Calu3 (cell line): ENCODE results near the gene IL37. TPM values are rescaled to one million over a fixed set of nuclear protein-coding genes. Genes with fewer than 3 reads are reported as not detected.
A peak's percentile ranks its signal among the peaks of the same experiment; 100 is the strongest.

Experiments used
- BruUV-seq: library from RNA; stranded (reverse); fragments of 400-500 nt; replicated peaks from 2 replicates; lab custom pipeline; 2021; lab: Mats Ljungman, UMichigan
- CTCF ChIA-PET: fragments of 300-600 bp; sonication (Branson Sonifier 250); formaldehyde crosslinking; loops from one replicate; lab custom pipeline; 2022; ENCODE audit warnings: antibody characterized with exemption; lab: Charles Lee
- DNase-seq: peaks from one replicate; pipeline ENCODE4 v3.0.0; 2022
- H3K27ac Mint-ChIP-seq: one replicate; pipeline ENCODE4 v1.8.0; 2022; ENCODE audit warnings: mixed read lengths; ENCODE audit not compliant: unreplicated experiment
- H3K27me3 Mint-ChIP-seq: one replicate; pipeline ENCODE4 v1.8.0; 2022; ENCODE audit warnings: mixed read lengths; ENCODE audit not compliant: unreplicated experiment
- H3K36me3 Mint-ChIP-seq: one replicate; pipeline ENCODE4 v1.8.0; 2022; ENCODE audit warnings: mild to moderate bottlenecking, moderate library complexity, mixed read lengths; ENCODE audit not compliant: insufficient read depth, unreplicated experiment
- H3K4me1 Mint-ChIP-seq: one replicate; pipeline ENCODE4 v1.8.0; 2022; ENCODE audit warnings: mild to moderate bottlenecking, low read depth, mixed read lengths; ENCODE audit not compliant: unreplicated experiment
- H3K4me3 Mint-ChIP-seq: one replicate; pipeline ENCODE4 v1.8.0; 2022; ENCODE audit warnings: mild to moderate bottlenecking, low read depth, moderate library complexity, mixed read lengths; ENCODE audit not compliant: unreplicated experiment
- H3K9me3 Mint-ChIP-seq: one replicate; pipeline ENCODE4 v1.8.0; 2022; ENCODE audit warnings: low read depth, mixed read lengths; ENCODE audit not compliant: unreplicated experiment
- intact Hi-C: fragments of 100-400 bp; cut with micrococcal nuclease; formaldehyde crosslinking; loops from one replicate; pipeline ENCODE4 v1.10.0; 2022; ENCODE audit not compliant: unreplicated experiment
- total RNA-seq: library from RNA; stranded (reverse); gene quantifications from 2 replicates; pipeline ENCODE4 v1.2.3, GENCODE V29; 2022
- TF ChIP-seq, protein P1 (sequence below): fragments of 200-600 bp; IDR thresholded peaks from one replicate; pipeline ENCODE4 v1.8.0; 2022; ENCODE audit warnings: antibody characterized with exemption; ENCODE audit not compliant: unreplicated experiment

Gene IL37
- total RNA-seq, 1 experiment from 2014 or later = 2.0 TPM

DNA sequence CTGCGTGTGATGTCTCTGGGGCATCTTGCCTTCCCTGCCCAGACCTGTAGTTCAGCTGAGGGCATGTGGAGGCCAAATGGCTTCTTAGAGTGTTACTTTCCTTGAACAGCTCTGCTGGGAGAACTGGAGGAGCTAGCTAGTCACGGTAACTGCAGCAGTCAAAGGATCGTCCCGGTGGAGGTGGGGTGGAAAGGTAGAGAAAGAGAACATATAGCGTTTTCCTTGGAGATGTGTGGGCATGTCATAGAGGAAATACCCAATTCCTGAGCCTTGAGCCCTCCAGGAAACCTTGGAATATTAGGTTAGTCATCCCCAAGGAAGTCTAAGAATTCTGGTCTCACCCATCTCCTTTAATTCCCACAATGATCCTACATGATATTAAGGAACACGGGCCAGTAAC, 33.5 kb upstream of the IL37 start:
- no peaks in the 10 kb centered on the region for H3K27me3 Mint-ChIP-seq
- BruUV-seq = no TSS peak
- H3K27ac Mint-ChIP-seq = no peak overlapping the region
- TF ChIP-seq, protein P1, sequence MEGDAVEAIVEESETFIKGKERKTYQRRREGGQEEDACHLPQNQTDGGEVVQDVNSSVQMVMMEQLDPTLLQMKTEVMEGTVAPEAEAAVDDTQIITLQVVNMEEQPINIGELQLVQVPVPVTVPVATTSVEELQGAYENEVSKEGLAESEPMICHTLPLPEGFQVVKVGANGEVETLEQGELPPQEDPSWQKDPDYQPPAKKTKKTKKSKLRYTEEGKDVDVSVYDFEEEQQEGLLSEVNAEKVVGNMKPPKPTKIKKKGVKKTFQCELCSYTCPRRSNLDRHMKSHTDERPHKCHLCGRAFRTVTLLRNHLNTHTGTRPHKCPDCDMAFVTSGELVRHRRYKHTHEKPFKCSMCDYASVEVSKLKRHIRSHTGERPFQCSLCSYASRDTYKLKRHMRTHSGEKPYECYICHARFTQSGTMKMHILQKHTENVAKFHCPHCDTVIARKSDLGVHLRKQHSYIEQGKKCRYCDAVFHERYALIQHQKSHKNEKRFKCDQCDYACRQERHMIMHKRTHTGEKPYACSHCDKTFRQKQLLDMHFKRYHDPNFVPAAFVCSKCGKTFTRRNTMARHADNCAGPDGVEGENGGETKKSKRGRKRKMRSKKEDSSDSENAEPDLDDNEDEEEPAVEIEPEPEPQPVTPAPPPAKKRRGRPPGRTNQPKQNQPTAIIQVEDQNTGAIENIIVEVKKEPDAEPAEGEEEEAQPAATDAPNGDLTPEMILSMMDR = no peak
- intact Hi-C loops = no loop called here
- CTCF ChIA-PET = no interaction called here
- peaks cover 9% of the 10 kb centered on the region for H3K36me3 Mint-ChIP-seq
- H3K4me1 Mint-ChIP-seq = peaks cover 45% of the 10 kb centered on the region
- peaks cover 2% of the 10 kb centered on the region for H3K9me3 Mint-ChIP-seq
- DNase-seq = no peak
- H3K4me3 Mint-ChIP-seq = no peak overlapping the region

DNA sequence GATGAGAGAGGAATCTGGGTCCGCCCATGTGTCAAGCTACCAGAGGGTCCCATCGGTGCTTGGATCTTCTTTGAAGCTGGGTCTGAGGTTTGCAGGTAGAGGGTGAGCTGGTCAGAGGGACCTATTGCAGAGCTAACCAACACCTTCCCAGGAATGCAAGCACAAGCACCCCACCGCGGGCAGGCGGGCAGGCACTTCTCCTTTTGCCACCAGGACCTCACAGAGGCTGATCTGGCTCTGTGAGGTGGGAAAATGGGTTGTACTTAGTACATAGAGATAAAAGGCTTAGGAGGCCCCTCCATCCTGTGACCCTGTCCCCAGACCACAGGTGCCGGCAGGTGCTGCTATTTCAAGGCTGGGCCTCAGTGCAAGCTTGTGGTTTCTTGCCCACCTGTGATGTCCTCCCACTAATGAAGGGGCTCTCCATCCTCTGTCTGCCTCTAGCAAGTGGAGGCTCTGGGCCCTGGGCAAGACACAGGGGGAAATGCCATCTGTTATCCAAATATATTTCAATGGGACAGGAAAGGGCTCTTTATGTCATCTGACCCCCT, 31.4 kb upstream of the IL37 start:
- peaks cover 2% of the 10 kb centered on the region for H3K9me3 Mint-ChIP-seq
- intact Hi-C loops = loop anchor here (5.0 kb wide), 1 partner anchor 67 kb away; no protein-coding TSS in a partner anchor
- TF ChIP-seq, protein P1 = no peak
- peaks cover 52% of the 10 kb centered on the region for H3K4me1 Mint-ChIP-seq
- H3K27ac Mint-ChIP-seq = peak overlapping the region; percentile 83
- no peak for DNase-seq
- BruUV-seq = no TSS peak
- no peak overlapping the region for H3K4me3 Mint-ChIP-seq
- H3K27me3 Mint-ChIP-seq = no peaks in the 10 kb centered on the region
- CTCF ChIA-PET = no interaction called here
- peaks cover 13% of the 10 kb centered on the region for H3K36me3 Mint-ChIP-seq

DNA sequence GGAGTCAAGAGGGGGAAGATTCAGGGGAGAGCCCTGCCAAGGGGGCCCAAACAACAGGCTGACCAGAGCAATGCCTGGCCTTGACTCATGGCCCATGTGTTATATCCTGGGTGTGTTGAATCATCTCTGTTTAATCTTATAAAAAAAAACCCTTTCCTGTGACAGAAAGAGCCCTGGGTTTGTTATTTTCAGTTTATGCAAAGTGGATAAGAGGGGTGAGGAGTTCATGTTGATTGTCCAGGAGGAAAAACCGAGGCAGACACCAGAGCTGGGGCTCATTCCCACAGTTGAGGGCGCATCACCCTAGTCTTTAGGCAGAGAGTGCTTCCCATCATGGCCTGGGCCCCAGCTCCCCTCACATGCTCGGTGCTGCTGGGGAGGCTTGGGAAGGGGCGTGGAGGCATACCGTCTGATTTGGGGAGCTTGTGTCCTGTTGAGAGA, 30.9 kb upstream of the IL37 start:
- Mint-ChIP-seq H3K4me1 (peaks cover 58% of the 10 kb centered on the region), H3K36me3 (peaks cover 13% of the 10 kb centered on the region), H3K4me3 (no peak overlapping the region), H3K27me3 (no peaks in the 10 kb centered on the region), H3K27ac (peak overlapping the region; percentile 83), H3K9me3 (peaks cover 2% of the 10 kb centered on the region)
- no TSS peak for BruUV-seq
- CTCF ChIA-PET = no interaction called here
- TF ChIP-seq, protein P1 = no peak
- intact Hi-C loops = loop anchor here (5.0 kb wide), 1 partner anchor 68 kb away; no protein-coding TSS in a partner anchor
- DNase-seq = no peak

DNA sequence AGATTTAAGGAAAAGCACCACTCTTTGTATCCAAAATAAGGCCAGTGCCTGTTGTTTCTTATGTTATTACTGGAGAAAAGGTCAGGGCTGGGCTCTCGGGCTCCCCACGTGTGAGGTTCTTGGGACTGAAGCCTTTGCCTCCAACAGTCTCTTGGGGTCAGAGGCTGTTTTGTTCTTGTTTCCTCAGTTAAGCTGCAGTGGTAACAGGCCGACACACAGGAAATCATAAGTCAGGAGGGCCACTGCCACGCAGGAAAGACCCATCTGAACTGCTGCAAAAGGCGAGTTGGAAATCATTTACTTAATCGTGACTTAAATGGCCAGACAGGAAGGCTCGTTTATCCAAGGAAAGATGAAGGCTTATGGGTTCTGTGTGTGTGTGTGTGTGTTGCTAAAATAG, 30.3 kb upstream of the IL37 start:
- Mint-ChIP-seq H3K27me3 (no peaks in the 10 kb centered on the region), H3K9me3 (peaks cover 2% of the 10 kb centered on the region), H3K36me3 (peaks cover 13% of the 10 kb centered on the region), H3K4me3 (no peak overlapping the region), H3K4me1 (peaks cover 63% of the 10 kb centered on the region), H3K27ac (peak overlapping the region; percentile 83)
- DNase-seq = no peak
- TF ChIP-seq, protein P1 = no peak
- intact Hi-C loops = loop anchor here (5.0 kb wide), 1 partner anchor 68 kb away; no protein-coding TSS in a partner anchor
- no TSS peak for BruUV-seq
- CTCF ChIA-PET = interaction anchor here (0.7 to 1.0 kb wide), 4 partner anchors 11 to 131 kb away, joined by 3 to 4 read pairs (median 3); no protein-coding TSS in a partner anchor
